Kasumi-1 (cell line): ENCODE measurements around the gene NPC1.
A peak's percentile ranks its signal among the peaks of the same experiment; 100 is the strongest.
"Not testable (repeated sequence)": the region's sequence is repeated elsewhere in the genome, so short reads cannot be mapped to it uniquely, and the experiment has no call there.

Experiments used
- DNase-seq, 2 experiments: peaks; one replicate each; lab custom pipeline; 2025; lab: John Stamatoyannopoulos, UW

NPC1 gene

DNA sequence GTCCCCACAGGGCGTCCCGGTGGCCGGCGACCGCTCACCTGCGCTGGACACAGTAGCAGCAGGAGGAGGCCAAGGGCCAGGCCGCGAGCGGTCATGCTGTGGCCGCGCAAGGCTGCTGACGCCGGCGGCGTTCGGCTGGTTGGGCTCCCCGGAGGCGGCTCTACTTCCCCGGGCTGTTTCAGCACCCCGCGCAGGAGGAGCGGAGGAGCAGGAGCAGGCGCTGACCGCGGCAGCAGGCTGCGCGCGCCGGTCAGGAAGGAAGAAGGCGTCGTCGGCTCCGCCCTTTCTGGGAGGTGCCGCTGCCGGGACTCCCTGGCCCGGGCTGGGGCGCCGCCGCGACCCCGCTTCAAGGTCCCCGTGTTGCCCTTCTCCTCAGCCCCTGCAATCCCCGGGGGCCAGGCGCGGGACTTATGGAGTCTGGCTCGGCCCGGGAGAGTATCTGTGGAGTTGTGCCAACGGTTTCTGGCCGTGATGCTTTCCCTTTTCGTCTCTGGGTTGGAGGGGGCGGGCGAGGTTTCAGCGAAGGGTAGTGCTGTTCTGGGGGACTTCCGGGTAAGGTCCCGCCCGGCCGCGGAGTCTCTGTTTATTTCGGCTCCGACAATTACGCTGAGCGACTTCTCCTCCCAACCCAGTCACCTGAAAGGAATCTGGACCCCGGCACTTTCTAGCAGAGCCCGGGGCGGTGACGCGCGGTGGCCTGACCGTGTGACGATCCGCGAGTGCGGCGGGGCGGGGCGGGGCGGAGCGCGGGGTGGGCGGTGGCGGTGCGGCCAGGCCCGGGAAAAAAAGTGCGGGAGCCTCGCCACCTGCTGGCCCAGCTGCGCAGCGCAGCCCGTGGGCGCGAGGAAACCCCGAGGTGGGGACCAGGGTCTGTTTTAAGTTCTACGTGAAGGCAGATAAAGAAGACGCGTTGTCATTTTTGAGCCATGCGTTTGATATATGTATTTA is at the start of gene NPC1:
Gene NPC1 (minus strand): TSS at position 258 of the 948 bp plus-strand sequence. CDS start 163 bp downstream, at position 95.
- DNase-seq = peak; percentile 84 to 91

DNA sequence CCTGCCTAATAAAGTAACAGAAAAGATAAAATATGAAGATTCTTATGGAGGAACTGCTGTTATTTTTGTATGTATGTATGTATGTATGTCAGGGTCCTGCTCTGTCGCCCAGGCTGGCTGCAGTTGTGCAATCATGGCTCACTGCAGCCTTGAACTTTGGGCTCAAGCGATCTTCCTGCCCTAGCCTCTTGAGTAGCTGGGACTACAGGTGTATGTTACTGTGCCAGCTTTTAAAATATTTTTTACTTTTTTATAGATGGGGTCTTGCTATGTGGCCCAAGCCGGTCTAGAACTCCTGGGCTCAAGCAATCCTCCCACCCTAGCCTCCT is 49.7 kb upstream of the NPC1 start:
- DNase-seq = no peak

DNA sequence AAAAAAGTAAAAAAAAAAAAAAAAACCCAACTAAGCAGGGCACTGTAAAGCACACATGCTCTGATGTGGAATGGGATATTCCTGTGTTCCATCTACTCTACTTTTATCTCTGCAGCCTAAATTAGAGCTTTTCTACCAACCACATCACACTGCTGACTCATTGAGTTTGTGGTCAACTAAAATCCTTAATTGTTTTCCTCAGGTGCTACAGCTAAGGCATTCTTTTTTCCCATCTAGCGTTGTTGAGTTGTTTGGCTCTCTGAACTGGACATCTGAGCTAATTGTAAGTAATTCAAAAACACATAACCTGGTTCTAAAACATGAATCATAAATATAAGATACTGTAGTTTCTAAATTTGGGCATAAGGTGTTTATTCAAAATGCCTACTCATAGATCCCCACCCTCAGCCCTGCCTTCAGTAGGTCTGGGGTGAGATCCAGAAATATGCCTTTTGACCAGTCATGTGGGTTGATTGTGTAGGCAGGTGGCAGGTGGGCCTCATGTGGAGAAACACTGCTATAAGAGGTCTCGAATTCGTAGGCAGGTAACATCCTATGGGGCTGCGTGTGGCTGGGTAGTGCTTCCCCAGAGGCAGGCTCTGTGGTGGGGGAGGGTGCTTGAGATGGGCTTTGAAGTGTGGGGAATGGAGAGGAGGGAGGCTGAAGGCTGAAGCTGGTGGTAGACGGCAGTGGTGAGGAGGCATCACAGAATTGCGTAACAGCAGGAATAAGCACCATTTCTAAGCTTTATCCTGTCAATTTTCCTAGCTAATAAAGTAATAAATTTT is 49.2 kb upstream of the NPC1 start:
- DNase-seq = no peak

DNA sequence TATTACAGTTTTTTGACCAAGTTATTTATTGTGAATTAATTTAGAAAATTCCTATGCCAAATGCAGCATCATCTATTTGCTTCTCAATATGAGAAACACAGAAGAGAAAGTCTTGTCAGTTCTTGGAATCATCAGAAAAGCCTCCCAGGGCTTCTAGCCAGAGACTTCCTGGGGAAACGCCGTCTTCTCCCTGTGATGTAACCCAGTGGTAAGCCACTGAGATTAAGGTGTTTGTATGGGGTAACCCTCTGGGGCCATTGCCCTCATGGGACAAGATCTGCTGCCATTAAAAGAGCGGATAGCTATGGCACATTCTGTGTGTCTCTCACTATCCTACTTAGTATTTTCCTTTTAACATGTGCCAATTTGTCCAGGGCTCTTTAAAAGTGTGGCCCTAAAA is 48.4 kb upstream of the NPC1 start:
- DNase-seq = no peak

DNA sequence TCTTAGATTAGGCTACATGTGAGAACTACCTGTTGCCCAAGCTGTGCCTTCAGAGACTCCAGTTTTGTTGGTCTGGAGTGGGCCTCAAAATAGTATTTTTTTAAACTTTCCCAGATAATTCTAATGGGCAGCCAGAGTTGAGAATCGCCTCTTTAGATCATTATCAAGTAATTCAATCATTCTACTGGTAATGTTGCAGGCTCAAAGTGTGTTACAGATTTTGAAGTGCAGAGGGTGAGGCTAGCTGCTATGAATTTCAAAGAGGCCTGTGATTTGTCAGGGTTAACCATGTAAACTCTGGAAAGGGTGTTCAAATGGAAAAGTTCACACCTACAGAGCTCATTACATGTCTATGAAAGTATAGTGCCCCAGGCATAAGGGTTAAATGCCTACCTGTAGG is 46.3 kb upstream of the NPC1 start:
- DNase-seq = no peak

DNA sequence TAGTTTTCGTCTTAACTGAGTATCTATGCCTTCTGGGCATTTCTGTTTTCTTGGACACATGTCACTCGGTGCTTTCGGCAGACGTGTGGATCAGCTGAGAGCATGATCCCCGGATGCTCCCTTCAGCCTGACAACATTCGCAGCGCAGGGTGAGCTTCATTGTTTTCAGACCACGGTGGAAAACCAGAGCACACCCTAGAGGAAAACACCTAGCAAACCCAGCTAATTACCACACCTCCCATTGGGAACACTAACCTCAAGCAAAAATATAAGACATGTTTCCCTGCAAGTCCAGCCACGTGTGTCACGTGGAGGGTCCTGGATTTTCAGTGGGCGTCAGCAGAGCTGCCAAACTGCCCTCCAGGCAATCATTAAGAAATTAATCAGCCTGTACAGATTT is 45.4 kb upstream of the NPC1 start:
- DNase-seq = no peak

DNA sequence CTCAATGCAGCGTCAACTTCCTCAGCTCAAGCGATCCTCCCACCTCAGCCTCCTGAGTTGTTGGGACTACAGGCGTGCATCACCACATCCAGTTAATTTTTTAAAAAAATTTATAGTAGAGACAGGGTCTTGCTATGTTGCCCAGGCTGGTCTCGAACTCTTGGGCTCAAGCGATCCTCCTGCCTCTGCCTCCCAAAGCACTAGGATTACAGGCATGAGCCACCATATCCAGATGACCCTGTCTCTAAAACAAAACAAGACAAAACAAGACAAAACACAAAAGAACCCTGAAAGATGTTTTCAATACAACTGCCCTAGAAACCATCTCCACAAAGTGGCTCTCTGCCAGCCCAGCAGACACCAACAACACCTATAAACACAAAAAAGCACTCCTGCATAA is 45.0 kb upstream of the NPC1 start:
- no peak for DNase-seq

DNA sequence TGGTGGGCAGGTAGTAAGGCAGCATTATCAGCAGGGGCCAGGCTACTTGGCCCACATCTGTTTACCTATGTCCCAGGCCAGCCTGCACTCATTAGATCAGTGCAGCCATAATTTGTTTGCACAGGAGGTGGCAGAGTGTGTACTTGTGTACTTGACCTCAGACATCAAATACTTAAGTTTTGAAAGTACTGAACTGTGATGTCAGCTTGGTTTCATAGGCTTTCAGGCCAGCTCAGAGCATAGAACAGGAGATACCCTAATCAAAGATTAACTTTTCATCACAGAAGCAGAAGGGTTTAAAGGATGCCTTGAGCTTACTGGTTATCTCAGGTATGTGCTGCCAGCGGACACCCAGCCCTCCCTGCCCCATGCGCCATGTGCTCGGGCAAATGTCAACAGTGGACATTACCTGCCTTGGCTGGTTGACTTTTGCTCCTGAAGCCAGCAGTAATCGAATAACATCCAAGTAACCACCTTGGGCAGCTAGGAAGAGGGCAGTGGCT is 43.2 kb upstream of the NPC1 start:
- DNase-seq = no peak

DNA sequence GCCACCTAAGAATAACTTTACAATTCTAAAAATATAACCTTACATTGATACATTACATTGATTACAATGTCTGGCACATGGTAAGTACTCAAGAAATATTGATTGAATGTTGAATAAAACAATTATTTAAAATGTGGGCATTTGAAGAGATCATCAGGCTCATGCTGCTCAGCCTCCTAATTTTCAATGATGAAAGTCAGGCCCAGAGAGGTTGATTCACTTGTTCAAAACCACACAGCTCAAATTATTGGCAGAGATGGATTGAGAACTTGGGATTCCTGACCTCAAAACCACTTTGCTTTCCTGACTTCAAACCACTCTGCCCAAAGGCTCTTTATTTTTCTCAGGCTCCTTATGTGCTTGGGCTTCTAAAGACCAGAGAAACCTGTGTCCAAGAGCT is 41.7 kb upstream of the NPC1 start:
- no peak for DNase-seq

DNA sequence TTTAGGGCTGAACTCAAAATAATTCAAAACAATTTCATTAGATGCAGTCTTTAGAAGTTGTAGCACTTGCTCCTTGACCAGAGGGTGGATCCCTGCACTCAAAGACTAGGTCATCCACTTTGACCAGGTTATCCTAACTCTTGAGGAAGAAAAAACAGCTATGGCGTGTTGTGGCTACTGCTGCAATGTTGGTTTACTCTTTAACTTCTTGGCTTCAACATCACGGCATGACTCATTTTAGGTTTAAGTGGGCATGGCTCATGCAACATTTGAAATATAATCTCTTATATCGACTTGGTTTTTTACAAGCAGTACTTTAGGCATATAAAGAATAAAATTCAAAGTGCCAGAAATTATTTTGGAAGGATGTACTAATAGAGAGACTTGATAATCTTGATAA is 41.0 kb upstream of the NPC1 start:
- no peak for DNase-seq

DNA sequence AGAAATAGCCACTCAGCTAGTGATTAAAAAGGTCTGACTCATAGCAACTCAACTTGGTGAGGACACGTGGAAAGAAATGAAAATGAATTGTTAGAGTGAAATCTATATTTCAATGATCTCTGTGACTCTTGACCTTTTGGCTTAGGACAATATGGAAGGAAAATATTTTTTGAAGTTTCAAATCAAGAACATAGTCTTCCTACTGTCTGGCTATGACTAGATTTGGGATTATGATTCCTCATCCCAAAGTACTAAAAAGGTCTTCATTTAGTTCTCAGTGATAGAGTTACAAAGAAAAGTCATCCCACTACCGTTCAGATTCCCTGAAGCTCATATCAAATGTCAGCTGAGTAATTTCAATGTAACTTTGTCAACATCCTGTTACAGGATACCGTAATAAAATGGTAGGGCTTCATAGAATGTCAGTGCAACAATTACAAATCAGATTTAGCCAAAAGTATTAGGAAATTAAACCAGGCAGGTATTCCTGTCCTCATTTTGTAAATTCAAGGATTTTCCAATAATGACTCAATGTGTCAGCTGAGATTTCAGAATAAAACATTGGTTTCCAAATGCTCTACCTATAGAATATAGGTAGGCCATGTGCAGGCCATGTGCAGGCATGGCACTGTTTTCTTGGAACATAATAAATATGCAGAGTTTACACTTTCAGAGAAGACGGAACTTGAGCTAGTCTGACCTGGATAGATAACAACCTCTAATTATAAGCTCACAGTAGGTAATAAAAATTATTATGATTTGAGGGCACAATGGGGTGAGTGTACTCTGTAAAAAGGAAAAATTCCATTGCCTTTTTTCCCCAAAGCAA is 40.4 kb upstream of the NPC1 start:
- DNase-seq = no peak

DNA sequence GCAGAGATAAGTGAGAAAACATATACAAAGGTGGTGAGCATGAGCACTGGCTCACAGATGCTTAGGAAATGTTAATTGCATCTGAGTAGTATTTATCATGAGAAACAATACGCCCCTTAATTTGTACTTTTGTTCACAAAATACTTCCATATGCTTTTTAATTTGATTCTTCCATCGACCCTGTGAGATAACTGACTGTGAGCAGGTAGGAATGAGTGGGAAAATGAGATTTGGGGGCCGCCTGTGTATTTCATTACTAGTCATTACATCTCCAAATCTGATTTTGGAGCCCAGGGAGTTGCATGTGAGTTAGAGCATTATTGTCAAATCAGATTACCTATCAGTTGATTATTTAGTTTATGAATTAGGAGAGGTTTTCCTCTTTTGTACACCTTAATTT is 36.7 kb upstream of the NPC1 start:
- DNase-seq = no peak

DNA sequence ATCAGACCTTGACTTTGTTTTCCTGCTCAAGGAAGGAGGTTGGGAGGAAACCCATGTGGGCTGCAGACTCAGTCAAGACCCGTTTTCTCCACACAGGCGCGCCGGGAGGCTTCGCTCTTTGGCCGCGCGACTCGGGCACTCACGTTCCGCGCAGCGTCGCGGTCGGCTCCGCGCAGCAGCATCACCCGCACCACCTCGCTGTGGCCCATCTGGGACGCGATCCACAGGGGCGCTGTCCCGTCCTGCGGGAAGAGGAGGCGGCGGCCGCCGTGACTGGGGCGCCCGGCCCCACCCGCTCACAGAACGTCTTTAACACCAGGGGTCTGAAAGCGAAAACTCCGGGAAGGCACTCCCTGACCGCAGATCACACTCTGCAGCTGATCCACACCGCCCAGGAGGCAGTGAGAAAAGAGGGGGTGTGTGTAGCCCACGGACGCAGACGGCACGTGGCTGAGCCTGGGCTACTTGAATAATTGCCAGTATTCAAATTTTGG is 33.1 kb upstream of the NPC1 start:
- DNase-seq = no peak

DNA sequence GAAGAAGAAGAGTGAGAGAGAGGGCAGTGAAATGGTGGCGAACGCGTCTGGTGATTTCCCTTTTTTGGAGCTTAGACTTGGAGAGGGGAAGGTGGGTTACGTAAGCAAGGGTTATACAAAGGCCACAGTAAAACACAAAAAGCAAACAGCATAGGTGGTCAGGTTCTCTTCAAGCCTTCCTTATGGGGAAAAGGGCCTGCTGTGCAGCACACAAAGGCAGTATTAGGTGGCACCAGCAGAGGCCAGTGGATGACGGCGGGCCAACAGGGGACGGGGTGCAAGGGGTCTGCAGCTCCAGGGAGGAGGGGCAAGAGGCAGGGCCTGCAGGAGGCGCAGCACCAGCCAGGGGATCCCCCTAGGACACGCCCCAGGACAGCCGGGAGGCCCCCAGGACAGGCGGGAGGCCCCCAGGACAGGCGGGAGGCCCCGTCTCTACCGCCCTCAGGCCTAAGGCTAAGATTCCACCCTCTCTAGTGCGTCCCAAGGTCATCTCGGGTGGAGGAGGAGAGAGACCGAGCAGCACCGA is 32.6 kb upstream of the NPC1 start:
- DNase-seq = peak in 1 of 2 experiments; percentile 29

DNA sequence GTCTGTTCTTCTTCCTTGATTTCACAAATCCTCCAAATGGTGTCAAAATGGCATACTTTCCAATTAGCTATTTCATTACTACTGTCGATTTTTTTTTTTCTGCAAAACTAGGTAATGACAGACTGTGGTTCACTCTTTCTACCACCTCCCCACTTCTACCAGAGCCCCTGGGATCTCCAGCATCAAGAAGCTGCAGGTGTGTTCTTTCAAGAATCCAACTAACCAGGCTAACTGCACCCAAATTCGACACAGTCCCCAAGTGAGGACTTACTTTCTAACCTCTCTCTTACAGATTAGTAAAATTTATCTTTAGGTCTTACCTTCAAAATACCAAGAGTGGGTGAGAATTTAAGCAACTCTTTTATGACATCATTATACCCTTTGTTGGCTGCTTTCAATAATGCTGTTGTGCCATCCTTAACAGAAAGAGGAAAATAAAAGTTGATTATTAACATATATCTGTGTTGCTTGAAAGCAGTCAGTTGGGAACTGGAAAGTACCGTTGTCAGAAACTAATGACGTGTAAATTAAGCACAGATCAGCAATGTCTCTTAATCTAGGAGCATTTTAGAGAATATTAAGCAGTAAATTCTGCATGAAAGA is 31.2 kb upstream of the NPC1 start:
- DNase-seq = no peak

DNA sequence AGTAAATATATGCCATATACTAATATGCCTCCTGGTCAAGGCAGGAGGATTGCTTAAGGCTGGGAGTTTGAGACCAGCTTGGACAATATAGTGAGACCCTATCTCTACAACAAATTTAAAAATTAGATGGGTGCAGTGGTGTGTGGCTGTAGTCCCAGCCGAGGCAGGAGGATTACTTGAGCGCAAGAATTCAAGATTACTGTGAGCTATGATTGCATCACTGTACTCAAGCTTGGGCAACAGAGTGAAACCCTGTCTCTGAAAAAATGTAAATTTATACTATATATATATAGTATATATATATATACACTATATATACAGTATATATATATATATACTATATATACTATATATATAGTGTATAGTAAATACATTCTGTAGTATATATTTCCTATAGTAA is 30.0 kb upstream of the NPC1 start:
- no peak for DNase-seq

DNA sequence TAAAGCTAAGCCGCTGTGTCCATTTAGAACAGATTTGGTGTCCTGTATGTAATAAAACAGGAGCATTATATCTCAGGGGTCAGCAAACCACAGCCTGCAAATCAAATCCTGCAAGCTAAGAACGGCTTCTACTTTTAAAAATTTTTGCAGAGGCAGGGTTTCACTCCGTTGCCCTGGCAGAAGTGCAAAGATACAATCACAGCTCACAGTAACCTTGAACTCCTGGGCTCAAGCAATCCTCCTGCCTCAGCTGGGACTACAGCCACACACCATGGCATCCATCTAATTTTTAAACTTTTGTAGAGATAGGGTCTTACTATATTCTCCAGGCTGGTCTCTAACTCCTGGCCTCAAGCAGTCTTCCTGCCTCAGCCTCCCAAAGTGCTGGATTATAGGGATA is 28.6 kb upstream of the NPC1 start:
- DNase-seq = no peak

DNA sequence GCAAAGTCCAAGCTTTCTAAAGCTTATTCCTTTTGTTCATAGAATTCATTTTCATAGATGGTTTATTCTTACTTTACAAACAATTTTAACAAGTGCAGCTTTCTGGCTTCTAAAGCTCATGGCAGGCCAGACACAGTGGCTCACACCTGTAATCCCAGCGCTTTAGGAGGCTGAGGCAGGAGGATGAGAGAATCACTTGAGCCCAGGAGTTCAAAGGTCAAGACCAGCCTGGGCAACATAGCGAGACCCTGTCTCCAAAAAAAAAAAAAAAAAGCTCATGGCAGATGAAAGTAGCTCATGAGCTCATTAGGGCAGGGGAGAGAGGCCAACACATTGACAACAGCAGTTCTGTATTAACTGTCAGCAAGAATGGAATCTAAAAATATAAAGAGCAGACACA is 28.1 kb upstream of the NPC1 start:
- DNase-seq = no peak

DNA sequence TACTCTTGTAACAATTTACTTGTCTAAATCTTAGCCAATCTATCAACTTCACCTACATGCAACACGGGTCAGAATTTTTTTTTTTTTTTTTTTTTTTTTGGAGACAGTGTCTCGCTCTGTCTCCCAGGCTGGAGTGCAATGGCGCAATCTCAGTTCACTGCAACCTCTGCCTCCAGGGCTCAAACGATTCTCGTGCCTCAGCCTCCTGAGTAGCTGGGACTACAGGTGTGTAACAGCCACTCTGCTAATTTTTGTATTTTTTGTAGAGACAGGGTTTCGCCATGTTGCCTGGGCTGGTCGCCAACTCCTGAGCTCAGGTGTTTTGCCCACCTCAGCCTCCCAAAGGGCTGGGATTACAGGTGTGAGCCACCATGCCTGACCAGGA is 26.8 kb upstream of the NPC1 start:
- DNase-seq = not testable (repeated sequence)

DNA sequence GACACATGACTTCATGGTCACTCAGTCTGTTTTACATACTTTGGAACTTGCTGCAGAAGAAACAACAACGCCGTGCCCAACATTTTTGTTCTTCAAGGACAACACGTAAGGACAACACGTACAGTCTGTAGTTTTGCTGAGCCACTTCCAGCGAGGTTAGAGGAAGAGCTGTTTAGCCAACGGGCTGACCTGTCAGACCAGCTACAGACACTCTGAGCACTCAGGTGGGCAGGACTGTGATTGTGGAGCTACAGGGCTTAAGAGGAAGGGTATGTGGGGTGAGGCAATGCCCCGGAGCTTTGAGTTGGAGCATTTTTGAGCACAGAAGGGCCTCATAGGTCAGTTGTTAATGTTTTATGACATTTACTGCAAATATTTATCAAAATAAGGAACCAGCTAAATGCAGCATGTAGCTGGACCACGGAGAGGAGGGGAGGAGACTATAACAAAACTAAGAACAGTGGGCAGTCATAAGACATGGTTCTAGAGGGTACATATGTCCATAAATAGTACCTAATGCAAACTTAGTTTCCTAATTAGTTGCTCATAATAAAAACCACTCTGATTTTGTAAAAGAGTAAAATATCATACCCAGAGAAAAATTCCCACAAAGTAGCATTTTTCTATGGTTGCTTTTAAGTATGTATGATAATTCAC is 26.3 kb upstream of the NPC1 start:
- no peak for DNase-seq
